WTC11 (cell line): ENCODE measurements around the gene LAMA5. TPM values are rescaled to one million over a fixed set of nuclear protein-coding genes. Genes with fewer than 3 reads are reported as not detected.

ENCODE experiments used
- ATAC-seq: fragments of 200-7000 bp; cut with Tn5 transposase; 2 replicates; pipeline ENCODE4 v1.10.0; 2021; ENCODE audit warnings: mild to moderate bottlenecking, moderate library complexity
- CTCF ChIA-PET: fragments of 300-600 bp; sonication (Branson Sonifier 250); formaldehyde crosslinking; loops from one replicate; lab custom pipeline; 2021; ENCODE audit warnings: antibody characterized with exemption; lab: Charles Lee
- POLR2A ChIA-PET: fragments of 350-600 bp; sonication (Branson Sonifier 250); formaldehyde crosslinking; loops from one replicate; lab custom pipeline; 2021; ENCODE audit warnings: antibody characterized with exemption; lab: Charles Lee
- DNase-seq: peaks from one replicate; pipeline ENCODE4 v3.0.0; 2021; ENCODE audit warnings: low spot score
- H3K27ac Mint-ChIP-seq: 2 replicates; pipeline ENCODE4 v1.8.0; 2021; ENCODE audit warnings: mixed read lengths
- H3K27me3 Mint-ChIP-seq: 2 replicates; pipeline ENCODE4 v1.8.0; 2021; ENCODE audit warnings: low read depth, mild to moderate bottlenecking, moderate library complexity, mixed read lengths
- H3K36me3 Mint-ChIP-seq: 2 replicates; pipeline ENCODE4 v1.8.0; 2021; ENCODE audit warnings: mixed read lengths
- H3K4me1 Mint-ChIP-seq: 2 replicates; pipeline ENCODE4 v1.8.0; 2022; ENCODE audit warnings: mixed read lengths
- H3K4me3 Mint-ChIP-seq: 2 replicates; pipeline ENCODE4 v1.8.0; 2021; ENCODE audit warnings: mild to moderate bottlenecking, moderate library complexity, mixed read lengths
- H3K9me3 Mint-ChIP-seq: 2 replicates; pipeline ENCODE4 v1.8.0; 2021; ENCODE audit warnings: mixed read lengths
- AFF4 ChIP-seq: sonication (generic); formaldehyde crosslinking; IDR thresholded peaks from 2 replicates; pipeline ENCODE4 v1.8.1; 2023; ENCODE audit warnings: mild to moderate bottlenecking, missing genetic modification reagents, borderline replicate concordance
- ATF2 ChIP-seq: sonication (generic); formaldehyde crosslinking; IDR thresholded peaks from 2 replicates; pipeline ENCODE4 v1.8.1; 2022; ENCODE audit warnings: low read depth, missing genetic modification reagents, borderline replicate concordance
- CDX4 ChIP-seq: fragments of 250-450 bp; sonication (Bioruptor Pico); IDR thresholded peaks from 2 replicates; pipeline ENCODE4 v1.9.0; 2021; ENCODE audit warnings: moderate library complexity, mild to moderate bottlenecking, inconsistent platforms, borderline replicate concordance
- E2F1 ChIP-seq: sonication (generic); formaldehyde crosslinking; IDR thresholded peaks from 2 replicates; pipeline ENCODE4 v1.8.0; 2022; ENCODE audit warnings: mild to moderate bottlenecking, missing genetic modification reagents
- FOXJ3 ChIP-seq: sonication (generic); formaldehyde crosslinking; IDR thresholded peaks from 2 replicates; pipeline ENCODE4 v1.9.0; 2021; ENCODE audit warnings: missing genetic modification reagents, mild to moderate bottlenecking, borderline replicate concordance
- GTF2I ChIP-seq: fragments of 250-450 bp; sonication (Bioruptor Pico); conservative IDR thresholded peaks from 2 replicates; pipeline ENCODE4 v1.4.0; 2021; ENCODE audit warnings: mild to moderate bottlenecking
- NFYB ChIP-seq: sonication (generic); formaldehyde crosslinking; conservative IDR thresholded peaks from 2 replicates; pipeline ENCODE4 v1.8.0; 2022; ENCODE audit warnings: low read depth, missing genetic modification reagents
- OVOL2 ChIP-seq: fragments of 250-450 bp; sonication (Bioruptor Pico); IDR thresholded peaks from 2 replicates; pipeline ENCODE4 v1.9.0; 2021; ENCODE audit warnings: mild to moderate bottlenecking, borderline replicate concordance
- USF2 ChIP-seq: sonication (generic); formaldehyde crosslinking; IDR thresholded peaks from 2 replicates; pipeline ENCODE4 v1.8.1; 2023; ENCODE audit warnings: mild to moderate bottlenecking, missing genetic modification reagents, moderate library complexity
- ZNF219 ChIP-seq: sonication (generic); formaldehyde crosslinking; IDR thresholded peaks from 2 replicates; pipeline ENCODE4 v1.8.0; 2023; ENCODE audit warnings: missing genetic modification reagents, mild to moderate bottlenecking, borderline replicate concordance
- total RNA-seq: library from RNA; stranded (reverse); gene quantifications from 3 replicates; pipeline ENCODE4 v1.2.3, GENCODE V29; 2021
- TF ChIP-seq, protein P1 (sequence below): sonication (generic); formaldehyde crosslinking; IDR thresholded peaks from 2 replicates; pipeline ENCODE4 v1.8.1; 2022; ENCODE audit warnings: mild to moderate bottlenecking, moderate library complexity, missing genetic modification reagents
- TF ChIP-seq, protein P2 (sequence below): fragments of 250-450 bp; sonication (Bioruptor Pico); conservative IDR thresholded peaks from 2 replicates; pipeline ENCODE4 v1.9.0; 2021; ENCODE audit warnings: mild to moderate bottlenecking
- TF ChIP-seq, protein P3 (sequence below): fragments of 250-450 bp; sonication (Bioruptor Pico); IDR thresholded peaks from 2 replicates; pipeline ENCODE4 v1.9.0; 2021; ENCODE audit warnings: mild to moderate bottlenecking

The LAMA5 gene
- total RNA-seq, 1 experiment from 2014 or later = 329 TPM

GRCh38 chr20:62294516-62294915 is 72.6 kb downstream of the LAMA5 start (continued):
- TF ChIP-seq E2F1 (CRISPR knock-in tag) (no peak), ZNF219 (CRISPR knock-in tag) (no peak), USF2 (CRISPR knock-in tag) (no peak), CDX4 (CRISPR knock-in tag) (no peak)
- TF ChIP-seq, protein P1, sequence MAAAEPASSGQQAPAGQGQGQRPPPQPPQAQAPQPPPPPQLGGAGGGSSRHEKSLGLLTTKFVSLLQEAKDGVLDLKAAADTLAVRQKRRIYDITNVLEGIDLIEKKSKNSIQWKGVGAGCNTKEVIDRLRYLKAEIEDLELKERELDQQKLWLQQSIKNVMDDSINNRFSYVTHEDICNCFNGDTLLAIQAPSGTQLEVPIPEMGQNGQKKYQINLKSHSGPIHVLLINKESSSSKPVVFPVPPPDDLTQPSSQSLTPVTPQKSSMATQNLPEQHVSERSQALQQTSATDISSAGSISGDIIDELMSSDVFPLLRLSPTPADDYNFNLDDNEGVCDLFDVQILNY = no peak

DNA sequence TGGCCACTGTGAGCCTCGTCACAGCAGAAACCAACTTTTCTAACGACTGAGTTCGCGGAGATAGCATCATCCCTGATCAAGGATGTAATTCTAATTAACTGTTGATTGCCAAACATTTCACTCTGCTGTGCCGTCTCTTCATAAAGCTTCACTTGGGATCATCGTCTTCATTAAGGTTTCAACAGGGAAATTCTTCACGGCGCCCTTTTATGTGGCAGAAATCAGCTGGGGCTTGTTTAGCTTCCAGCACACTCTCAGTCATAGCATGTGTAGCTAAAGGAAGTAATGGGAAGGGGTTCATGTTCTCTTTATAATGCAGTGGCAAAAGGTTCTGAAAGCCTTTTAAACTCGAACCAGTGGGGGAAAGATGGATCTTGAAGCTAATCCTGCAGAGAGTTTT is 73.2 kb downstream of the LAMA5 start:
- Mint-ChIP-seq H3K36me3 (peaks cover 30% of the 10 kb centered on the region), H3K27me3 (no peaks in the 10 kb centered on the region), H3K4me3 (no peak overlapping the region), H3K9me3 (no peaks in the 10 kb centered on the region), H3K4me1 (no peaks in the 10 kb centered on the region), H3K27ac (peak overlapping the region; percentile 49; the same call in 1 of the 2 replicates)
- no peak for ATAC-seq
- DNase-seq = no peak
- ChIA-PET CTCF (no interaction called here), POLR2A (no interaction called here)
- TF ChIP-seq FOXJ3 (no peak), OVOL2 (CRISPR knock-in tag) (no peak), NFYB (no peak), ATF2 (CRISPR knock-in tag) (no peak), CDX4 (CRISPR knock-in tag) (no peak)
- TF ChIP-seq, protein P2, sequence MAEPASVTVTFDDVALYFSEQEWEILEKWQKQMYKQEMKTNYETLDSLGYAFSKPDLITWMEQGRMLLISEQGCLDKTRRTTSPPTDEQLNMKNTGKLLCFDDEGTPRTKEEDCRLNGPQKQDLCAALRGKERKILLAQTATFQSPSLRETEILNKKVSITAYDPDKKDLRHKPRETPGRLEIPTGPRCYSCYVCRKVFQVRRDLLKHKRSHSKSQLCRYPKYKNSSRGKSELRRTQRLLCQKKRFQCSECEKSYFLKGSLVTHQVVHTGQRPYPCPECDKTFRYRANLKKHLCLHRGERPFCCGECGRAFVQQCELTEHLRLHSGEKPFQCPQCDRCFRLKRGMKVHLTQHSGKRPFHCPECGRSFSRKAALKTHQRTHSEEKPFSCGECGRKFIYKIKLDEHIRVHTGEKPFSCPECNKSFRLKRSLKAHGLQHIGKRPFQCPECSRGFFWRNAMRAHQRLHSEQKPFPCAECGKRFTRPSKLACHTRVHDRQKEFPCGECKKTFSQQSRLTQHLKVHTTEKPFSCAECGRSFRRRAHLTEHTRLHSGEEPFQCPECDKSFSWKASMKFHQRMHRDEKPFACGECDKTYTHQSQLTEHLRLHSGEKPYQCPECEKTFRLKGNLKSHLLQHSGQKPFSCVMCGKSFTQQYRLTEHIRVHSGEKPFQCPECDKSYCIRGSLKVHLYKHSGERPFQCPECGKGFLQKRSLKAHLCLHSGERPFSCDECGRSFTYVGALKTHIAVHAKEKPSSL = no peak
- TF ChIP-seq, protein P3, sequence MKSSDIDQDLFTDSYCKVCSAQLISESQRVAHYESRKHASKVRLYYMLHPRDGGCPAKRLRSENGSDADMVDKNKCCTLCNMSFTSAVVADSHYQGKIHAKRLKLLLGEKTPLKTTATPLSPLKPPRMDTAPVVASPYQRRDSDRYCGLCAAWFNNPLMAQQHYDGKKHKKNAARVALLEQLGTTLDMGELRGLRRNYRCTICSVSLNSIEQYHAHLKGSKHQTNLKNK (CRISPR knock-in tag) = no peak

- H3K36me3 Mint-ChIP-seq = peaks cover 30% of the 10 kb centered on the region
- no peaks in the 10 kb centered on the region for H3K4me1 Mint-ChIP-seq
- POLR2A ChIA-PET = no interaction called here
- no peaks in the 10 kb centered on the region for H3K9me3 Mint-ChIP-seq
- no peak for ATAC-seq
- H3K27ac Mint-ChIP-seq = no peak overlapping the region
- H3K4me3 Mint-ChIP-seq = no peak overlapping the region
- H3K27me3 Mint-ChIP-seq = no peaks in the 10 kb centered on the region
- DNase-seq = no peak
- CTCF ChIA-PET = interaction anchor here (0.9 kb wide), 1 partner anchor 9 kb away, joined by 3 read pairs; the partner anchor contains the start of gene ADRM1
- no peak for TF ChIP-seq ATF2 (CRISPR knock-in tag)
- TF ChIP-seq GTF2I (CRISPR knock-in tag) = no peak
- no peak for TF ChIP-seq AFF4 (CRISPR knock-in tag)
These were observed 73.9 kb downstream of the LAMA5 start for GRCh38 chr20:62293111-62293784.
